ENCODE results near the gene NTRK3.

DNA sequence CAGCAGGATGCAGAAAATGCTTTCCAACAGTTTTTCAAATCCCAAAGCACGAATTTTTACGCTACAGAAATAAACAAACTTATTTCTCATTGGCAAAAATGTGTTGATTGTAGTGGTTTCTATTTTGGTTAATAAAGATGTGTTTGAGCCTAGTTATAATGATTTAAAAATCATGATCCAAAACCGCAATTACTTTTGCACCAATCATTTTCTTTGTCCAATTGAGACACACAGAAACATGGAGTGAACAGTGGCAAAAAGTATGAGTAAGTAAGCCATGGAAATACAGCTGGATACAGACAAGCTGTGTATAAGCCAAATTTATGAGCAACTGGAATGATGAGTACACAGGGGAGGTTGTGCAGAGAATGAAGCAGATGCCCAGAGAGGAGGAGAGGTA, 427.9 kb downstream of the NTRK3 start:
- no peak for TF ChIP-seq POLR2A (IDR thresholded peaks at IDR 0.05)
- TF ChIP-seq, protein P1, sequence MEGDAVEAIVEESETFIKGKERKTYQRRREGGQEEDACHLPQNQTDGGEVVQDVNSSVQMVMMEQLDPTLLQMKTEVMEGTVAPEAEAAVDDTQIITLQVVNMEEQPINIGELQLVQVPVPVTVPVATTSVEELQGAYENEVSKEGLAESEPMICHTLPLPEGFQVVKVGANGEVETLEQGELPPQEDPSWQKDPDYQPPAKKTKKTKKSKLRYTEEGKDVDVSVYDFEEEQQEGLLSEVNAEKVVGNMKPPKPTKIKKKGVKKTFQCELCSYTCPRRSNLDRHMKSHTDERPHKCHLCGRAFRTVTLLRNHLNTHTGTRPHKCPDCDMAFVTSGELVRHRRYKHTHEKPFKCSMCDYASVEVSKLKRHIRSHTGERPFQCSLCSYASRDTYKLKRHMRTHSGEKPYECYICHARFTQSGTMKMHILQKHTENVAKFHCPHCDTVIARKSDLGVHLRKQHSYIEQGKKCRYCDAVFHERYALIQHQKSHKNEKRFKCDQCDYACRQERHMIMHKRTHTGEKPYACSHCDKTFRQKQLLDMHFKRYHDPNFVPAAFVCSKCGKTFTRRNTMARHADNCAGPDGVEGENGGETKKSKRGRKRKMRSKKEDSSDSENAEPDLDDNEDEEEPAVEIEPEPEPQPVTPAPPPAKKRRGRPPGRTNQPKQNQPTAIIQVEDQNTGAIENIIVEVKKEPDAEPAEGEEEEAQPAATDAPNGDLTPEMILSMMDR (IDR thresholded peaks at IDR 0.05) = no peak
